Adrenal gland (tissue), 5 donors: Measurements from ENCODE around the gene UTF1.

Experiments used
- POLR2A ChIP-seq, 2 donors: fragments of 450-650 bp; IDR thresholded peaks; one replicate each; pipeline ENCODE4 v1.6.1; 2017; ENCODE audit warnings: antibody characterized with exemption in 2 of 2, mild to moderate bottlenecking in 2 of 2, moderate library complexity in 1 of 2
- TF ChIP-seq, protein P1 (sequence below), 6 experiments: fragments of 450-650 bp in 4 of 6; fragments of 200-600 bp in 2 of 6; sonication (generic) in 1 of 6; IDR thresholded peaks; 1 replicate in 5 of 6; 2 replicates in 1 of 6; pipeline versions ENCODE4 v1.5.1 to v1.8.0; 2016 to 2021; ENCODE audit warnings: antibody characterized with exemption in 6 of 6, mild to moderate bottlenecking in 2 of 6, moderate library complexity in 1 of 6
- donor health status: DM: no; HTN: no; CAD: no.

- TF ChIP-seq, protein P1, sequence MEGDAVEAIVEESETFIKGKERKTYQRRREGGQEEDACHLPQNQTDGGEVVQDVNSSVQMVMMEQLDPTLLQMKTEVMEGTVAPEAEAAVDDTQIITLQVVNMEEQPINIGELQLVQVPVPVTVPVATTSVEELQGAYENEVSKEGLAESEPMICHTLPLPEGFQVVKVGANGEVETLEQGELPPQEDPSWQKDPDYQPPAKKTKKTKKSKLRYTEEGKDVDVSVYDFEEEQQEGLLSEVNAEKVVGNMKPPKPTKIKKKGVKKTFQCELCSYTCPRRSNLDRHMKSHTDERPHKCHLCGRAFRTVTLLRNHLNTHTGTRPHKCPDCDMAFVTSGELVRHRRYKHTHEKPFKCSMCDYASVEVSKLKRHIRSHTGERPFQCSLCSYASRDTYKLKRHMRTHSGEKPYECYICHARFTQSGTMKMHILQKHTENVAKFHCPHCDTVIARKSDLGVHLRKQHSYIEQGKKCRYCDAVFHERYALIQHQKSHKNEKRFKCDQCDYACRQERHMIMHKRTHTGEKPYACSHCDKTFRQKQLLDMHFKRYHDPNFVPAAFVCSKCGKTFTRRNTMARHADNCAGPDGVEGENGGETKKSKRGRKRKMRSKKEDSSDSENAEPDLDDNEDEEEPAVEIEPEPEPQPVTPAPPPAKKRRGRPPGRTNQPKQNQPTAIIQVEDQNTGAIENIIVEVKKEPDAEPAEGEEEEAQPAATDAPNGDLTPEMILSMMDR (IDR thresholded peaks at IDR 0.05) = no peak
- no peak for TF ChIP-seq POLR2A (IDR thresholded peaks at IDR 0.05)
These were observed 25.6 kb upstream of the UTF1 start for GRCh38 chr10:133204226-133205015.
